ENCODE results near the gene C1orf159. TPM values are rescaled to one million over a fixed set of nuclear protein-coding genes. Genes with fewer than 3 reads are reported as not detected.
A peak's percentile ranks its signal among the peaks of the same experiment; 100 is the strongest.

C1orf159 gene
- total RNA-seq, 1 donor from 2014 or later = 20.2 TPM

GRCh38 chr1:1132042-1132950 is 16.4 kb upstream of the C1orf159 start:
- TF ChIP-seq, protein P1, sequence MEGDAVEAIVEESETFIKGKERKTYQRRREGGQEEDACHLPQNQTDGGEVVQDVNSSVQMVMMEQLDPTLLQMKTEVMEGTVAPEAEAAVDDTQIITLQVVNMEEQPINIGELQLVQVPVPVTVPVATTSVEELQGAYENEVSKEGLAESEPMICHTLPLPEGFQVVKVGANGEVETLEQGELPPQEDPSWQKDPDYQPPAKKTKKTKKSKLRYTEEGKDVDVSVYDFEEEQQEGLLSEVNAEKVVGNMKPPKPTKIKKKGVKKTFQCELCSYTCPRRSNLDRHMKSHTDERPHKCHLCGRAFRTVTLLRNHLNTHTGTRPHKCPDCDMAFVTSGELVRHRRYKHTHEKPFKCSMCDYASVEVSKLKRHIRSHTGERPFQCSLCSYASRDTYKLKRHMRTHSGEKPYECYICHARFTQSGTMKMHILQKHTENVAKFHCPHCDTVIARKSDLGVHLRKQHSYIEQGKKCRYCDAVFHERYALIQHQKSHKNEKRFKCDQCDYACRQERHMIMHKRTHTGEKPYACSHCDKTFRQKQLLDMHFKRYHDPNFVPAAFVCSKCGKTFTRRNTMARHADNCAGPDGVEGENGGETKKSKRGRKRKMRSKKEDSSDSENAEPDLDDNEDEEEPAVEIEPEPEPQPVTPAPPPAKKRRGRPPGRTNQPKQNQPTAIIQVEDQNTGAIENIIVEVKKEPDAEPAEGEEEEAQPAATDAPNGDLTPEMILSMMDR (conservative IDR thresholded peaks at IDR 0.05; ENCODE audit: low read depth, low read length) = no peak
- DNase-seq (ENCODE audit: low read depth) = no peak
- peak overlapping the region; percentile 44 for H3K4me3 ChIP-seq (ENCODE audit: low read depth, low read length)

DNA sequence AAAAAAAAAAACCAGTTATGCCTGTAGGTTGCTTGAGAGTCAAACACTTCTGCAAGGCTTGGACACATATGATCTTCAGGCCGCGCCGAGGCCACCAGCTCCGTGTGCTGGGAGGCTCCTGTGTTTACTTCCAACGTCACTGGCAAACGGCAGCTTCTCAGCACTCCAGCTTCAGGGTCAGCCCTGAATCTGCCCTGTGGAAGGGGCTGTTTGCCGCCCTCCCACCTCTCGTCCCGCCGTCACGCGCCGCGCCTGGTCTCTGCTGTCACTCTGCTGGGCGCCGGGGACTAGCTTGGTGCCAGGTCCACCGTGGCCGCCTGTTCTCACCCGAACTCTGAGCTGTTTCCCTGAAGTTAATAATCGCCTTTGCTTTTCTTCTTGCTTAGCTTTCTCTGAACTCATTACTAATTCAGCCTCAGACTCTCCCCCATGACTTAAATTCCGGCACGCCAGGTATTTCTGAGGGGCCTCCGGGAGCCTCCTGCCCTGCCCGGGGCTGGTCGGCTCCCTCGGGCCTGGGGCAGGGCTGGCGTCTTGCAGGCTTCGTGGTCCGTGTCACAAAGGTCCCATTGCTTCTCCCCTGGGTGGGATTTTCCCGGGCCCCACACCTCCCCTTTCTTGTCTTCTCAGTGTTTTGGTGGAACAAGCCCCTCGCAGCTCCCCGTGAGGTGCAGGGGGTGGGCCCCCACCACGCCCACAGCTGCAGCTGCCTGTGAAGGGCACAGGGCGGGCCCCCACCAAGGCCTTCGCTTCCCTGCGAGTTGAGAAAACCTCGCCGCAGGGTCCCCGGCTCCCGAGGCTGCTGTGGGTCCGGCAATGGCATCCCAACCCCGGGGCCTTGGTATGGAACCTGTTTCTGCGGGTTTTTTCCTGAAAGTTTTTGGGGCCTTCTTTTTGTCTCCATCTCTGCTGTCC is 14.6 kb upstream of the C1orf159 start:
- peak overlapping the region; percentile 67 for H3K4me3 ChIP-seq (ENCODE audit: low read depth, low read length)
- peak; percentile 51 for DNase-seq (ENCODE audit: low read depth)
- TF ChIP-seq, protein P1 (conservative IDR thresholded peaks at IDR 0.05; ENCODE audit: low read depth, low read length) = no peak

GRCh38 chr1:1129381-1129821 is 13.5 kb upstream of the C1orf159 start:
- peak overlapping the region; percentile 67 for H3K4me3 ChIP-seq (ENCODE audit: low read depth, low read length)
- TF ChIP-seq, protein P1 (conservative IDR thresholded peaks at IDR 0.05; ENCODE audit: low read depth, low read length) = no peak
- no peak for DNase-seq (ENCODE audit: low read depth)

DNA sequence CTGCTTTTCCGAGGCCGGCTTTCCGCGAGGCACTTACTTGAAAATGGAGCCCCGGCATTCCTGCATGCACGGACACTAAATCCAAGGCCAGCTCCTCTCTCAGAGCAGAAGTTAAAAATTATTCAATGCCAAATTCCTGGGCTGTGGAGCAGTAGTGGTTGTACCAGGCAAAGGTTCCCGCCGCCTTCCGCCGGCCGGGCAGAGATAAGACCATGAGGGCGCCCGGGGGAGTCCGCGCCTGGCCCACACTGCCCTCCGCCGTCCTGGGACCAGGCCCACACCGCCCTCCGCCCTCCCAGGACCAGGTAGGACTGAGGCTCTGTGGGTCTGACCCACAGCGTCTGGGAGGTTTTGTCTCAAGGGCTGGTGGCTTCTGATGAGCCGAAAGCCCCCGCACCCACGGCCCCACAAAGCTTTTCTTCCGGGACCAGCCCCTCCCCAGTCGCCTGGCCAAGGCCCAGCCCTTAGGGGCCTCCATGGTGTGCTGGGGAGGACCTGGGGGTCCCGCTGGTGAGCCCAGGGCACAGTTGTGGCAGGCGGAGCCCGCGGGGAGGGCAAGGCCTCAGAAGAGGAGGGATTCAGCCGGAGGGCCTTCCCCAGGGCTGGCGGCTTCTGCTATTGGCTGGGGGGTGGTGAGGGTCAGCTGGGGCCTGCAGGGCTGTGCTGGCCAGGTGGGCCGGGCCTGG is 12.7 kb upstream of the C1orf159 start:
- TF ChIP-seq, protein P1 (conservative IDR thresholded peaks at IDR 0.05; ENCODE audit: low read depth, low read length) = no peak
- DNase-seq (ENCODE audit: low read depth) = no peak
- peak overlapping the region; percentile 67 for H3K4me3 ChIP-seq (ENCODE audit: low read depth, low read length)

GRCh38 chr1:1127551-1128451 is 11.9 kb upstream of the C1orf159 start:
- H3K4me3 ChIP-seq (ENCODE audit: low read depth, low read length) = peak overlapping the region; percentile 67
- no peak for DNase-seq (ENCODE audit: low read depth)
- TF ChIP-seq, protein P1 (conservative IDR thresholded peaks at IDR 0.05; ENCODE audit: low read depth, low read length) = no peak
